HepG2 (cell line): ENCODE measurements around the gene LMNA. TPM values are rescaled to one million over a fixed set of nuclear protein-coding genes. Genes with fewer than 3 reads are reported as not detected.

Experiments used
- ATAC-seq: fragments of 200-7000 bp; cut with Tn5 transposase; 3 replicates; pipeline ENCODE4 v1.9.1; 2020; ENCODE audit warnings: mild to moderate bottlenecking, moderate library complexity
- BruUV-seq: library from RNA; stranded (reverse); fragments of 400-500 nt; replicated peaks from 2 replicates; lab custom pipeline; 2021; lab: Mats Ljungman, UMichigan
- CTCF ChIA-PET: fragments of 300-600 bp; formaldehyde crosslinking; extraction: SDS; loops from one replicate; lab custom pipeline; 2021; ENCODE audit warnings: low total read pairs, inconsistent platforms, low intra/inter-chr PET ratio; lab: Yijun Ruan, JAX
- POLR2A ChIA-PET: fragments of 350-600 bp; sonication (Branson Sonifier 250); formaldehyde crosslinking; loops from one replicate; lab custom pipeline; 2020; ENCODE audit warnings: antibody characterized with exemption, inconsistent platforms; lab: Yijun Ruan, JAX
- DNase-seq: peaks from one replicate; pipeline ENCODE4 v3.0.0-alpha.2; 2015; ENCODE audit warnings: low spot score
- FAIRE-seq: peaks from 3 replicates; lab custom pipeline; 2011; peaks lifted over from hg19 to GRCh38; lab: Jason Lieb, UNC
- H2AFZ ChIP-seq: one replicate; pipeline ENCODE4 v1.6.1; 2011; ENCODE audit warnings: low read length, inconsistent platforms
- H3K27ac ChIP-seq: fragments of 300-600 bp; 3 replicates; pipeline ENCODE4 v1.8.0; 2011; ENCODE audit warnings: mixed run types, mild to moderate bottlenecking, mixed read lengths, low read length, inconsistent platforms; ENCODE audit not compliant: insufficient read depth; ENCODE audit errors: extremely low read length
- H3K27me3 ChIP-seq, 2 experiments: fragments of 200-600 bp in 1 of 2; 2 replicates in 1 of 2; 3 replicates in 1 of 2; pipeline versions ENCODE4 v1.6.0 to v1.8.0; 2011; ENCODE audit warnings: low read length in 2 of 2, mild to moderate bottlenecking in 2 of 2, moderate library complexity in 2 of 2, inconsistent platforms in 1 of 2; ENCODE audit not compliant: insufficient read depth in 2 of 2, control insufficient read depth in 1 of 2
- H3K36me3 ChIP-seq, 2 experiments: fragments of 200-600 bp in 1 of 2; replicated peaks in 1 of 2; 2 replicates in 1 of 2; 3 replicates in 1 of 2; pipeline versions ENCODE4 v1.5.1 to v1.8.0; 2011; ENCODE audit warnings: low read length in 2 of 2, inconsistent platforms in 1 of 2; ENCODE audit not compliant: insufficient read depth in 2 of 2, control insufficient read depth in 1 of 2
- H3K4me1 ChIP-seq: 2 replicates; pipeline ENCODE4 v1.5.1; 2012; ENCODE audit warnings: low read length, inconsistent platforms; ENCODE audit not compliant: insufficient read depth
- H3K4me2 ChIP-seq: 2 replicates; pipeline ENCODE4 v1.6.0; 2011; ENCODE audit warnings: low read depth, low read length, inconsistent platforms
- H3K4me3 ChIP-seq, 3 experiments: fragments of 200-600 bp in 1 of 3; sonication (generic), shearing (Covaris generic) in 1 of 3; replicated peaks in 1 of 3; 2 replicates each; pipeline ENCODE4 v1.5.1; 2011 to 2016; ENCODE audit warnings: low read length in 3 of 3, inconsistent platforms in 2 of 3, low read depth in 2 of 3, mild to moderate bottlenecking in 2 of 3, control low read depth in 1 of 3, mixed read lengths in 1 of 3; ENCODE audit not compliant: insufficient read depth in 1 of 3
- H3K79me2 ChIP-seq: one replicate; pipeline ENCODE4 v1.6.1; 2011; ENCODE audit warnings: low read length, inconsistent platforms; ENCODE audit not compliant: insufficient read depth
- H3K9ac ChIP-seq: 2 replicates; pipeline ENCODE4 v1.6.0; 2011; ENCODE audit warnings: mild to moderate bottlenecking, low read depth, low read length, inconsistent platforms; ENCODE audit not compliant: insufficient read depth
- H3K9me3 ChIP-seq: 2 replicates; pipeline ENCODE4 v1.5.1; 2012; ENCODE audit warnings: mild to moderate bottlenecking, low read length
- H4K20me1 ChIP-seq: 2 replicates; pipeline ENCODE4 v1.6.0; 2011; ENCODE audit warnings: inconsistent platforms, mild to moderate bottlenecking, low read length, moderate library complexity; ENCODE audit not compliant: insufficient read depth
- CHD4 ChIP-seq: fragments of 200-600 bp; sonication (generic); IDR thresholded peaks from 2 replicates; pipeline ENCODE4 v1.7.0; 2017; ENCODE audit warnings: mild to moderate bottlenecking, low read length, borderline replicate concordance
- PHF8 ChIP-seq: sonication (generic); formaldehyde crosslinking; IDR thresholded peaks from 2 replicates; pipeline ENCODE4 v1.5.0; 2020; ENCODE audit warnings: missing genetic modification reagents
- ZMYM3 ChIP-seq: sonication (generic); formaldehyde crosslinking; IDR thresholded peaks from 2 replicates; pipeline ENCODE4 v1.5.1; 2020; ENCODE audit warnings: mild to moderate bottlenecking, missing genetic modification reagents
- ZNF605 ChIP-seq: sonication (generic); formaldehyde crosslinking; IDR thresholded peaks from 2 replicates; pipeline ENCODE4 v1.8.0; 2022; ENCODE audit warnings: mild to moderate bottlenecking, missing genetic modification reagents
- WGBS: methylation state at CpG from one replicate; pipeline ENCODE4 v1.1.6; 2017; ENCODE audit warnings: low lambda C conversion rate; 5-methylcytosine and 5-hydroxymethylcytosine counted together
- in situ Hi-C: cut with HindIII; loops from 2 replicates; pipeline ENCODE4 v1.10.0; 2017; ENCODE audit warnings: low pct_unique_long_range_greater_than_20kb; ENCODE audit not compliant: extremely low pct_ligation_motif_present
- intact Hi-C: fragments of 100-400 bp; cut with micrococcal nuclease; formaldehyde crosslinking; loops from one replicate; pipeline ENCODE4 v1.10.0; 2022; ENCODE audit not compliant: unreplicated experiment
- polyA plus RNA-seq, 8 experiments: library from polyadenylated mRNA; depleted of rRNA in 3 of 8; stranded (reverse) in 7 of 8; unstranded in 1 of 8; fragments of >200 nt; fragmentation: Illumina TruSeq in 4 of 8; extraction: Trizol in 4 of 8; gene quantifications; 2 replicates each; pipeline versions ENCODE4 v1.2.1 to v1.2.3, GENCODE V29; 2011 to 2016; ENCODE audit warnings: low read depth in 4 of 8, missing spikeins in 1 of 8, mixed read lengths in 1 of 8; ENCODE audit not compliant: insufficient read depth in 1 of 8
- total RNA-seq, 5 experiments: library from RNA; depleted of rRNA; stranded (reverse); fragments of >200 nt; fragmentation: Illumina TruSeq; extraction: Trizol; gene quantifications; 2 replicates each; pipeline ENCODE4 v1.2.3, GENCODE V29; 2016; ENCODE audit warnings: low read depth in 1 of 5
- TF ChIP-seq, protein P1 (sequence below): sonication (generic); formaldehyde crosslinking; IDR thresholded peaks from 2 replicates; pipeline ENCODE4 v1.4.0; 2020; ENCODE audit warnings: missing genetic modification reagents
- TF ChIP-seq, protein P2 (sequence below): sonication (generic); formaldehyde crosslinking; IDR thresholded peaks from 2 replicates; pipeline ENCODE4 v1.4.0; 2020; ENCODE audit warnings: missing genetic modification reagents

LMNA gene
- total and polyA plus RNA-seq, 2 of the 13 experiments (the other 11 are each of a cell fraction or from before 2014, with no cell fraction given): 107 to 225 TPM

DNA sequence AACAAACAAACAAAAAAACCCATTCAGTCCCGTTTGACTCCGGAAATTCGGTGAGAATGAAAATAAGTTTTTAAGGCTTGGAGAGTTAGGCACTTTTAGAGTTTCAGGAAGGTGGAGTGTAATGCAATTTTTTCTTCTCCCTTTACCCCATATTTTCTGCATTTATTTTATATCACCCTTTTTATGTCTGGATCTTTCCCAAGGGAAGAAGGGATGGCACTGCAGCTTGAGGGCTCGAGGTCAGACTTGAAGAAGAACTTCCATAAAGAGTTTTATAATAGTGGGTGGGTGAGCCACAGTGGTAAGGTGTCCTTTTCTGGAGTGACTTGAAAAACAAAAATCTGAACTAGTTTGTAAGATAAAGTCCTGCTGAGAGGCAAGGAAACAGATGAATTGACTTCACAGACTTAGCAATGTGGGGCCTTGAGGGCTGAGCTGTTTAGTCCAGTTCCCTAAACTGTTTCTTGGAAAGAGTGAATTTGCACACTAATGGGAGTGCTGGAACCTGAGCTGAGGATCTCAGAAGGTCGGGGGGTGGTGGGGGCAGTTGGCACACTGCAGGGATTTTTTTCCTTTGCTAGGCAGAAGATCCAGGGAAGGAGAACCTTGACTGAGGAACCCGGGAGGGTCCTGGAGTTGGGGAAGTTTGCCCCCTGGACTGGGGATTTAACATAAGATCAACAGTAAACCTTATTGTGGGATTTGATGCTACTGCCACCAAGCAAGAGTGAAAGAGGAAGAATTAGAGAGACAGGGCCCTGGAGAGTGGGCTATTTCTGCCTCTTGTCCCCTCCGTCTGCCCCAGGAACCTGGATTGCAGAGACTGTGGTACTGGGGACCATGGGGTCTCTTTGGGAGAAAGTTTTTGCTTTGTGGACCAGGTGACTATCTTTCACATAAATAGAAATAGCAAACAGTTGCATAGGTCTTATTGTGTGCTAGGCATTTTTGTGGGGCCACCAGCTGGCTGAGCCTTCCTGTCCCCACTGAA is 30.4 kb upstream of the LMNA start:
- intact Hi-C loops: loop anchor here (5.0 kb wide), 1 partner anchor 957 kb away; the partner anchor contains the start of gene EFNA1
- Histone ChIP-seq H3K9me3 (no peaks in the 10 kb centered on the region), H3K4me2 (peak overlapping the region; percentile 79), H4K20me1 (peaks cover 2% of the 10 kb centered on the region; the same call in 1 of the 2 replicates), H3K79me2 (peaks cover 23% of the 10 kb centered on the region), H2AFZ (no peak overlapping the region), H3K4me3 (peak overlapping the region; percentile 88 to 94 (median 89)), H3K27ac (peak overlapping the region; percentile 77), H3K9ac (peak overlapping the region; percentile 77), H3K4me1 (peaks cover 66% of the 10 kb centered on the region), H3K27me3 (no peaks in the 10 kb centered on the region; a peak in 1 of 5 replicates), H3K36me3 (no peaks in the 10 kb centered on the region)
- ChIA-PET POLR2A (interaction anchor here (0.7 to 2.6 kb wide), 2 partner anchors 18 to 45 kb away, joined by 3 to 15 read pairs; no protein-coding TSS in a partner anchor), CTCF (no interaction called here)
- DNase-seq (no peak), FAIRE-seq (no peak), ATAC-seq (no peak)
- WGBS: 40% methylated on average over 7 of the region's 7 CpGs
- in situ Hi-C loops: no loop called here
- TSS peak; percentile 79 for BruUV-seq
- no peak for TF ChIP-seq ZNF605 (CRISPR knock-in tag)
- TF ChIP-seq PHF8 (CRISPR knock-in tag): 0 out of 2 replicates have a peak, but pooled peaks have one; percentile 3
- TF ChIP-seq CHD4: peak; percentile 24; the same call in 1 of the 2 replicates
- TF ChIP-seq, protein P1, sequence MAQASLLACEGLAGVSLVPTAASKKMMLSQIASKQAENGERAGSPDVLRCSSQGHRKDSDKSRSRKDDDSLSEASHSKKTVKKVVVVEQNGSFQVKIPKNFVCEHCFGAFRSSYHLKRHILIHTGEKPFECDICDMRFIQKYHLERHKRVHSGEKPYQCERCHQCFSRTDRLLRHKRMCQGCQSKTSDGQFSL: peak; percentile 72; the same call in 1 of the 2 replicates
- TF ChIP-seq, protein P2, sequence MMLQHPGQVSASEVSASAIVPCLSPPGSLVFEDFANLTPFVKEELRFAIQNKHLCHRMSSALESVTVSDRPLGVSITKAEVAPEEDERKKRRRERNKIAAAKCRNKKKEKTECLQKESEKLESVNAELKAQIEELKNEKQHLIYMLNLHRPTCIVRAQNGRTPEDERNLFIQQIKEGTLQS (CRISPR knock-in tag): no peak
- TF ChIP-seq ZMYM3: 0 out of 2 replicates have a peak, but pooled peaks have one; percentile 35
